Endometrial microvascular endothelial cells (primary cell): Measurements from ENCODE around the gene ZNF503. TPM values are rescaled to one million over a fixed set of nuclear protein-coding genes. Genes with fewer than 3 reads are reported as not detected.

Experiments
- in situ Hi-C: cut with HindIII; loops from 2 replicates; pipeline ENCODE4 v1.10.0; 2017; ENCODE audit warnings: low sequenced_read_pairs, low pct_unique_long_range_greater_than_20kb; ENCODE audit errors: inconsistent ontology term
- total RNA-seq: library from RNA; depleted of rRNA; stranded (reverse); fragments of >200 nt; gene quantifications from one replicate; pipeline ENCODE4 v1.2.3, GENCODE V29; 2015; ENCODE audit errors: inconsistent ontology term

ZNF503 gene
- total RNA-seq, 1 donor from 2014 or later, result 4.9 TPM

GRCh38 chr10:75433216-75433615 lies 31.7 kb upstream of the ZNF503 start:
- in situ Hi-C loops, result no loop called here

- in situ Hi-C loops, result no loop called here
Observed at GRCh38 chr10:75432763-75433162, 31.2 kb upstream of the ZNF503 start.

- in situ Hi-C loops, result no loop called here
Observed at GRCh38 chr10:75432176-75432575, 30.6 kb upstream of the ZNF503 start.

GRCh38 chr10:75431180-75432111 lies 29.9 kb upstream of the ZNF503 start, which contains the start of gene LRMDA:
TSS of gene LRMDA (plus strand) at chr10:75431624.
- in situ Hi-C loops, result no loop called here

- in situ Hi-C loops, result no loop called here
Observed at GRCh38 chr10:75430000-75430763, 28.6 kb upstream of the ZNF503 start.

GRCh38 chr10:75429159-75429827 lies 27.7 kb upstream of the ZNF503 start:
- in situ Hi-C loops, result no loop called here

- in situ Hi-C loops, result no loop called here
Observed at GRCh38 chr10:75428434-75429158, 27.0 kb upstream of the ZNF503 start.

- in situ Hi-C loops, result no loop called here
Observed at GRCh38 chr10:75427951-75428350, 26.4 kb upstream of the ZNF503 start.

- in situ Hi-C loops, result no loop called here
Observed at GRCh38 chr10:75426880-75427279, 25.3 kb upstream of the ZNF503 start.

- in situ Hi-C loops, result no loop called here
Observed at GRCh38 chr10:75425291-75426079, 23.9 kb upstream of the ZNF503 start.

GRCh38 chr10:75424571-75424970 lies 23.0 kb upstream of the ZNF503 start:
- in situ Hi-C loops, result no loop called here

GRCh38 chr10:75422913-75423312 lies 21.3 kb upstream of the ZNF503 start:
- in situ Hi-C loops, result no loop called here

GRCh38 chr10:75418712-75419111 lies 17.1 kb upstream of the ZNF503 start:
- in situ Hi-C loops, result no loop called here

GRCh38 chr10:75418293-75418692 lies 16.7 kb upstream of the ZNF503 start:
- in situ Hi-C loops, result no loop called here

- in situ Hi-C loops, result no loop called here
Observed at GRCh38 chr10:75417522-75417927, 16.0 kb upstream of the ZNF503 start.

- in situ Hi-C loops, result no loop called here
Observed at GRCh38 chr10:75414527-75414926, 13.0 kb upstream of the ZNF503 start.

GRCh38 chr10:75410132-75411005 lies 8.8 kb upstream of the ZNF503 start:
- in situ Hi-C loops, result no loop called here
